H9 (cell line): Measurements from ENCODE around the gene TCF21. TPM values are rescaled to one million over a fixed set of nuclear protein-coding genes. Genes with fewer than 3 reads are reported as not detected.

Experiments used
- DNase-seq: peaks from one replicate; pipeline ENCODE4 v3.0.0-alpha.2; 2017
- H2AFZ ChIP-seq: one replicate; pipeline ENCODE4 v1.6.1; 2013; ENCODE audit warnings: mild to moderate bottlenecking, low read length, control low read depth, moderate library complexity
- H2AK5ac ChIP-seq: 2 replicates; pipeline ENCODE4 v1.6.1; 2013; ENCODE audit warnings: low read length, control low read depth, mixed read lengths; ENCODE audit not compliant: insufficient read length
- H2BK120ac ChIP-seq: one replicate; pipeline ENCODE4 v1.6.1; 2013; ENCODE audit warnings: low read depth, mild to moderate bottlenecking, low read length, control low read depth, inconsistent platforms; ENCODE audit not compliant: poor library complexity, severe bottlenecking
- H2BK12ac ChIP-seq: 2 replicates; pipeline ENCODE4 v1.6.1; 2013; ENCODE audit warnings: low read length, control low read depth, mixed read lengths, low read depth; ENCODE audit not compliant: insufficient read length
- H2BK15ac ChIP-seq: 2 replicates; pipeline ENCODE4 v1.6.1; 2013; ENCODE audit warnings: low read depth, low read length, control low read depth
- H2BK20ac ChIP-seq: one replicate; pipeline ENCODE4 v1.6.1; 2013; ENCODE audit warnings: low read depth, mild to moderate bottlenecking, low read length, control low read depth, inconsistent platforms; ENCODE audit not compliant: poor library complexity, severe bottlenecking
- H2BK5ac ChIP-seq: 2 replicates; pipeline ENCODE4 v1.6.1; 2013; ENCODE audit warnings: low read length, control low read depth, mixed read lengths; ENCODE audit not compliant: insufficient read length
- H3K14ac ChIP-seq: 2 replicates; pipeline ENCODE4 v1.6.1; 2013; ENCODE audit warnings: low read length, control low read depth; ENCODE audit not compliant: insufficient read depth
- H3K18ac ChIP-seq: 2 replicates; pipeline ENCODE4 v1.6.1; 2013; ENCODE audit warnings: low read depth, mild to moderate bottlenecking, mixed read lengths, low read length, control low read depth; ENCODE audit not compliant: insufficient read length
- H3K23ac ChIP-seq: 2 replicates; pipeline ENCODE4 v1.6.1; 2013; ENCODE audit warnings: low read length, control low read depth, mixed read lengths, low read depth; ENCODE audit not compliant: insufficient read length
- H3K23me2 ChIP-seq: 2 replicates; pipeline ENCODE4 v1.6.1; 2013; ENCODE audit warnings: low read depth, mild to moderate bottlenecking, mixed read lengths, low read length, control low read depth; ENCODE audit not compliant: insufficient read length, poor library complexity, severe bottlenecking
- H3K27ac ChIP-seq: 2 replicates; pipeline ENCODE4 v1.5.1; 2013; ENCODE audit warnings: low read length, control low read depth, mixed read lengths, low read depth; ENCODE audit not compliant: insufficient read length
- H3K27me3 ChIP-seq: 2 replicates; pipeline ENCODE4 v1.6.1; 2013; ENCODE audit warnings: low read length, control low read depth, inconsistent platforms; ENCODE audit not compliant: insufficient read depth
- H3K4ac ChIP-seq: 2 replicates; pipeline ENCODE4 v1.6.1; 2013; ENCODE audit warnings: low read depth, mild to moderate bottlenecking, control low read depth, inconsistent platforms, low read length, moderate library complexity
- H3K4me1 ChIP-seq: 2 replicates; pipeline ENCODE4 v1.6.1; 2013; ENCODE audit warnings: low read length, control low read depth, inconsistent platforms; ENCODE audit not compliant: insufficient read depth
- H3K4me2 ChIP-seq: 2 replicates; pipeline ENCODE4 v1.6.1; 2013; ENCODE audit warnings: low read length, control low read depth, mixed read lengths; ENCODE audit not compliant: insufficient read length, insufficient read depth
- H3K56ac ChIP-seq: 2 replicates; pipeline ENCODE4 v1.6.1; 2013; ENCODE audit warnings: low read depth, mild to moderate bottlenecking, mixed read lengths, low read length, control low read depth; ENCODE audit not compliant: insufficient read length
- H3K79me1 ChIP-seq: 2 replicates; pipeline ENCODE4 v1.6.1; 2013; ENCODE audit warnings: low read depth, mild to moderate bottlenecking, moderate library complexity, low read length, control low read depth, inconsistent platforms; ENCODE audit not compliant: insufficient read depth, poor library complexity, severe bottlenecking
- H3K79me2 ChIP-seq: 2 replicates; pipeline ENCODE4 v1.6.1; 2013; ENCODE audit warnings: low read length, control low read depth, inconsistent platforms; ENCODE audit not compliant: insufficient read depth
- H3K9ac ChIP-seq: 2 replicates; pipeline ENCODE4 v1.6.1; 2013; ENCODE audit warnings: low read length, control low read depth, mixed read lengths; ENCODE audit not compliant: insufficient read length; ENCODE audit errors: extremely low read depth
- H3K9me3 ChIP-seq: one replicate; pipeline ENCODE4 v1.6.1; 2013; ENCODE audit warnings: low read depth, low read length, inconsistent platforms; ENCODE audit not compliant: control insufficient read depth
- H3T11ph ChIP-seq: one replicate; pipeline ENCODE4 v1.6.1; 2013; ENCODE audit warnings: mild to moderate bottlenecking, low read length, control low read depth, inconsistent platforms
- H4K20me1 ChIP-seq: one replicate; pipeline ENCODE4 v1.6.1; 2013; ENCODE audit not compliant: control insufficient read depth, insufficient read length, insufficient read depth
- H4K5ac ChIP-seq: 2 replicates; pipeline ENCODE4 v1.6.1; 2013; ENCODE audit warnings: low read depth, mild to moderate bottlenecking, mixed read lengths, low read length, control low read depth; ENCODE audit not compliant: insufficient read length
- H4K8ac ChIP-seq: replicated peaks from 2 replicates; pipeline ENCODE4 v1.6.1; 2013; ENCODE audit warnings: low read length, control low read depth, mixed read lengths, low read depth; ENCODE audit not compliant: insufficient read length
- H4K91ac ChIP-seq: 2 replicates; pipeline ENCODE4 v1.6.1; 2013; ENCODE audit warnings: low read depth, mild to moderate bottlenecking, moderate library complexity, mixed read lengths, low read length, control low read depth; ENCODE audit not compliant: insufficient read length
- H3K27ac Mint-ChIP-seq, 3 experiments: 2 replicates in 2 of 3; 3 replicates in 1 of 3; pipeline ENCODE4 v1.8.0; 2020 to 2021; ENCODE audit warnings: mixed read lengths in 3 of 3, mild to moderate bottlenecking in 1 of 3, moderate library complexity in 1 of 3
- H3K27me3 Mint-ChIP-seq: 2 replicates; pipeline ENCODE4 v1.8.0; 2021; ENCODE audit warnings: low read depth, mild to moderate bottlenecking, moderate library complexity, mixed read lengths
- H3K36me3 Mint-ChIP-seq, 3 experiments: 2 replicates in 2 of 3; 3 replicates in 1 of 3; pipeline ENCODE4 v1.8.0; 2020 to 2021; ENCODE audit warnings: low read depth in 3 of 3, mixed read lengths in 3 of 3; ENCODE audit not compliant: insufficient read depth in 1 of 3
- H3K4me1 Mint-ChIP-seq, 2 experiments: 2 replicates each; pipeline ENCODE4 v1.8.0; 2020; ENCODE audit warnings: mixed read lengths in 2 of 2
- H3K4me3 Mint-ChIP-seq, 2 experiments: 2 replicates in 1 of 2; 3 replicates in 1 of 2; pipeline ENCODE4 v1.8.0; 2020 to 2021; ENCODE audit warnings: mild to moderate bottlenecking in 2 of 2, mixed read lengths in 2 of 2, moderate library complexity in 1 of 2
- H3K9me3 Mint-ChIP-seq, 2 experiments: 2 replicates in 1 of 2; 3 replicates in 1 of 2; pipeline ENCODE4 v1.8.0; 2020; ENCODE audit warnings: mild to moderate bottlenecking in 2 of 2, mixed read lengths in 2 of 2, moderate library complexity in 1 of 2
- WGBS: extraction: QIAGEN DNeasy Blood & Tissue Kit; methylation state at CpG from one replicate; pipeline ENCODE4 v1.1.7; 2013; ENCODE audit warnings: missing lambda C conversion rate, low lambda C conversion rate, mixed read lengths; ENCODE audit not compliant: insufficient read length; ENCODE audit errors: extremely low coverage; 5-methylcytosine and 5-hydroxymethylcytosine counted together
- total RNA-seq: library from RNA; stranded (reverse); gene quantifications from 2 replicates; pipeline ENCODE4 v1.2.1, GENCODE V29; 2021
- TF ChIP-seq, protein P1 (sequence below): fragments of 200-600 bp; sonication (generic); conservative IDR thresholded peaks from 3 replicates; pipeline ENCODE4 v1.8.0; 2021; ENCODE audit warnings: antibody characterized with exemption, mild to moderate bottlenecking

TCF21 gene
- total RNA-seq, 1 experiment from 2014 or later: not detected

DNA sequence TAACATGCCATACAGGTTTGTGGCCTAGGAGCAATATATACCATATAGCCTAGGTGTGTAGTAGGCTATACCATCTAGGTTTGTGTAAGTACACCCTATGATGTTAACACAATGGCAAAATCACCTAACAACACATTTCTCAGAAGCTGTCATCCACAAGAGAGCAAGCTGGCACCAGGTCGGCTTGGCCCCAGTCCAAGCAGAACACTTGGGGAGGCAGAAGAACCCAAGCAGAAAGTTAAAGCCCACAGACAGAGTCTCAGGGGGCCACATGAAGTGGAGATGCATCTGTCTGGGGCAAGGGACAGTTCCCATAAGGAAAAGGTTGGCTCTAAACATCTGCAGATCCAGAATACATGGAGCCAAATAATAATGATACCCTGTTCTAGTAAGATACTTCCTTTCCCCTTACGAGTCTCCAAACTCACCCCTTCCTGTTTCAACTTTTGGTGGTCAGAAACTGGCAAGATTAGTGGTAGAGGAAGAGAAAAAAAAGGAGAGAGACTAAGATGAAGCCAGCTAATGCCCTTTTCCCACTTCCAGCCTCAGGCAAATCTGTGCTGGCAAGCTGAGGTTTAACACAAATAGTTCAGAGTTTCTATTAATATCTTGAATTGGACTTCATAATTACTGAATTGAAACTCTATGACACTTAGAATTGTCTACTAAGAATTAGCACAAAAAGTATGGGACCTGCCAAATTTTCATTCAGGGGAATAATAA lies 29.5 kb downstream of the TCF21 start:
- Mint-ChIP-seq H3K27ac (no peak overlapping the region), H3K4me1 (peaks cover 7 to 15% of the 10 kb centered on the region in 2 experiments), H3K4me3 (no peak overlapping the region), H3K36me3 (peaks cover 0 to 4% (median 3%) of the 10 kb centered on the region in 3 experiments; a peak in 3 of 7 replicates), H3K9me3 (peaks cover 4 to 7% of the 10 kb centered on the region in 2 experiments; a peak in 4 of 5 replicates), H3K27me3 (no peaks in the 10 kb centered on the region)
- H3K79me2 ChIP-seq: no peaks in the 10 kb centered on the region
- no peaks in the 10 kb centered on the region for H3K9me3 ChIP-seq
- H4K8ac ChIP-seq: no peak overlapping the region
- peaks cover 2% of the 10 kb centered on the region; the same call in 1 of the 2 replicates for H3K4me1 ChIP-seq
- no peak overlapping the region for H3T11ph ChIP-seq
- no peak overlapping the region for H3K27ac ChIP-seq
- no peak overlapping the region for H2BK5ac ChIP-seq
- H3K4ac ChIP-seq: no peak overlapping the region
- no peak overlapping the region for H2BK20ac ChIP-seq
- no peak overlapping the region for H4K5ac ChIP-seq
- no peak overlapping the region for H3K23ac ChIP-seq
- H2BK15ac ChIP-seq: no peak overlapping the region
- H3K23me2 ChIP-seq: no peaks in the 10 kb centered on the region
- no peak overlapping the region for H3K56ac ChIP-seq
- H3K18ac ChIP-seq: no peak overlapping the region
- no peak overlapping the region for H2AFZ ChIP-seq
- H4K91ac ChIP-seq: no peak overlapping the region
- H4K20me1 ChIP-seq: no peaks in the 10 kb centered on the region
- no peak overlapping the region for H2BK120ac ChIP-seq
- no peaks in the 10 kb centered on the region for H3K27me3 ChIP-seq
- no peak overlapping the region for H3K4me2 ChIP-seq
- H3K9ac ChIP-seq: no peak overlapping the region
- no peak overlapping the region for H2BK12ac ChIP-seq
- TF ChIP-seq, protein P1, sequence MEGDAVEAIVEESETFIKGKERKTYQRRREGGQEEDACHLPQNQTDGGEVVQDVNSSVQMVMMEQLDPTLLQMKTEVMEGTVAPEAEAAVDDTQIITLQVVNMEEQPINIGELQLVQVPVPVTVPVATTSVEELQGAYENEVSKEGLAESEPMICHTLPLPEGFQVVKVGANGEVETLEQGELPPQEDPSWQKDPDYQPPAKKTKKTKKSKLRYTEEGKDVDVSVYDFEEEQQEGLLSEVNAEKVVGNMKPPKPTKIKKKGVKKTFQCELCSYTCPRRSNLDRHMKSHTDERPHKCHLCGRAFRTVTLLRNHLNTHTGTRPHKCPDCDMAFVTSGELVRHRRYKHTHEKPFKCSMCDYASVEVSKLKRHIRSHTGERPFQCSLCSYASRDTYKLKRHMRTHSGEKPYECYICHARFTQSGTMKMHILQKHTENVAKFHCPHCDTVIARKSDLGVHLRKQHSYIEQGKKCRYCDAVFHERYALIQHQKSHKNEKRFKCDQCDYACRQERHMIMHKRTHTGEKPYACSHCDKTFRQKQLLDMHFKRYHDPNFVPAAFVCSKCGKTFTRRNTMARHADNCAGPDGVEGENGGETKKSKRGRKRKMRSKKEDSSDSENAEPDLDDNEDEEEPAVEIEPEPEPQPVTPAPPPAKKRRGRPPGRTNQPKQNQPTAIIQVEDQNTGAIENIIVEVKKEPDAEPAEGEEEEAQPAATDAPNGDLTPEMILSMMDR: no peak
- WGBS: no CpG with 5 or more reads among the region's 2 CpGs
- no peaks in the 10 kb centered on the region for H3K79me1 ChIP-seq
- no peak for DNase-seq
- H3K14ac ChIP-seq: no peak overlapping the region
- H2AK5ac ChIP-seq: no peak overlapping the region
